Retinal pigment epithelial cell (primary cell): ENCODE data around the gene COG5.

Experiments
- DNase-seq: peaks from one replicate; pipeline ENCODE4 v3.0.0-alpha.2; 2010; ENCODE audit warnings: low read depth
- H3K4me3 ChIP-seq: 2 replicates; pipeline ENCODE4 v1.5.1; 2011; ENCODE audit warnings: mild to moderate bottlenecking, low read length, control low read depth, moderate library complexity
- TF ChIP-seq, protein P1 (sequence below): conservative IDR thresholded peaks from 2 replicates; pipeline ENCODE4 v1.5.1; 2011; ENCODE audit warnings: low read depth, low read length, control low read depth, inconsistent platforms

The COG5 gene

GRCh38 chr7:107600816-107601215 is 37.1 kb upstream of the COG5 start:
- DNase-seq = no peak
- H3K4me3 ChIP-seq = no peak overlapping the region
- TF ChIP-seq, protein P1, sequence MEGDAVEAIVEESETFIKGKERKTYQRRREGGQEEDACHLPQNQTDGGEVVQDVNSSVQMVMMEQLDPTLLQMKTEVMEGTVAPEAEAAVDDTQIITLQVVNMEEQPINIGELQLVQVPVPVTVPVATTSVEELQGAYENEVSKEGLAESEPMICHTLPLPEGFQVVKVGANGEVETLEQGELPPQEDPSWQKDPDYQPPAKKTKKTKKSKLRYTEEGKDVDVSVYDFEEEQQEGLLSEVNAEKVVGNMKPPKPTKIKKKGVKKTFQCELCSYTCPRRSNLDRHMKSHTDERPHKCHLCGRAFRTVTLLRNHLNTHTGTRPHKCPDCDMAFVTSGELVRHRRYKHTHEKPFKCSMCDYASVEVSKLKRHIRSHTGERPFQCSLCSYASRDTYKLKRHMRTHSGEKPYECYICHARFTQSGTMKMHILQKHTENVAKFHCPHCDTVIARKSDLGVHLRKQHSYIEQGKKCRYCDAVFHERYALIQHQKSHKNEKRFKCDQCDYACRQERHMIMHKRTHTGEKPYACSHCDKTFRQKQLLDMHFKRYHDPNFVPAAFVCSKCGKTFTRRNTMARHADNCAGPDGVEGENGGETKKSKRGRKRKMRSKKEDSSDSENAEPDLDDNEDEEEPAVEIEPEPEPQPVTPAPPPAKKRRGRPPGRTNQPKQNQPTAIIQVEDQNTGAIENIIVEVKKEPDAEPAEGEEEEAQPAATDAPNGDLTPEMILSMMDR = no peak

DNA sequence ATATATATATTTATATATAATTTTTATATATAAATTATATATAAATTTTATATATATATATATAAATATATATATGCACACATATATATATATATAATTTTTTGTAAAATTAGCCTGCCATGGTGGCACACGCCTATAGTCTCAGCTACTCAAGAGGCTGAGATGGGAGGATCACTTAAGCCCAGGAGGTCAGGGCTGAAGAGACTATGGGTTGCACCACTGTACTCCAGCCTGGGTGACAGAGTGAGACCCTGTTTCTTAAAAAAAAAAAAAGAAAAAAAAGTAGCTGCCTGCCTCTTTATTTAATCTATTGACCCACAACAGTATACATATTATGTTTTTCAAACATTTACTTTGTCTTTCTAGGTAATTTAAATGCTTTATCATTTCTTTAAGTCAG is 35.5 kb upstream of the COG5 start:
- H3K4me3 ChIP-seq = no peak overlapping the region
- DNase-seq = no peak
- TF ChIP-seq, protein P1 = no peak

DNA sequence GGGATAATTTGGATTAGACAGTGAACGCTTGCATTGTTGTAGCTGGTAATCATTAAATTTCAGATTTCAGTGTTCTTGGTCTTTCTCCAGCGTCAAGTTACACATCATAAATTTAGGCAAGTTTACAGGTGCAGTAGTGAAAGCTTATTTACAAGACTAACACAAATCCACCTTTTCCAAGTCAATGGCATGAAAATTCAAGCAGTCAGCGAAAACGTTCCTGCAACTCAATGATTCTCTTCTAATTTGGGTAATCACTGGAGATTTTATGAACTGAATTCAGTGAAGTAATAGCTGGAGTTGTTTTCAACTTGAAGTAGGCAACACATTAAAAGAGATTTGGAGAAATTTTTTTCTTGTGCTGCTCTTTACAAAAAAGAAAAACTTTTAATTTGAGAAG is 34.2 kb upstream of the COG5 start:
- TF ChIP-seq, protein P1 = no peak
- H3K4me3 ChIP-seq = no peak overlapping the region
- no peak for DNase-seq

- no peak overlapping the region for H3K4me3 ChIP-seq
- no peak for DNase-seq
- TF ChIP-seq, protein P1 = no peak
These were observed 33.8 kb upstream of the COG5 start for GRCh38 chr7:107597582-107597916.

DNA sequence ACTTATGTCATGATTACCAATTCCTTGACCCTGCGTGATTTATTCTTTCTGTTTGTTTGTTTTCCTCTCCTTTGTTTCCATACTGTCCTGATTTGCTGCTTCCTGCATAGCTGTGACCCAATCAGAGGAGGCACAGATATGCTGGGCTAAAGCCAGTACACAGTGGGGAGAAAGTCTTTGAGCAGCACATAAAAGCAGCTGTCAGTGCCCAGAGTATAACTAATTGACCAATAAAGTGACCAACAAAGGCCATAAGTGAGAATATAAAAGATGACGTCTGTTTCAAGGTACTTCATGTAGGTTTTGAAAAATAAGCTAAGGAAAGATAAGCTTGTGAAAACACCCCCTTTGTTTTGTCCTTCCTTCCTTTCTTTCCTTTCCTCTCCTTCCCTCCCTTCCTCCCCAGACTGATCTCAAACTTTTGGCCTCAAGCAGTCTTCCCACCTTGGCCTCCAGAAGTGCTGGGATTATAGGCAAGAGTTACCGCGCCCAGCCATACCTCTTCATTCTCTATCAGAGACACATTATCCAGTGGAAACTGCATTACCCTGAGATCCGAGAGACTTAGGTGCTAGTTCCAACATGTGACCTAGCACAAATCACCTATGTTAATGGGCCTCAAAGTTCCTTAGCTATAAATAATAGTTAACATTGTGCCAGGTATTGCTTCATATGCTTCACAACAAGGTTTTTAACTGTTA is 33.3 kb upstream of the COG5 start:
- DNase-seq = no peak
- H3K4me3 ChIP-seq = no peak overlapping the region
- TF ChIP-seq, protein P1 = no peak

GRCh38 chr7:107594961-107595737 is 31.4 kb upstream of the COG5 start:
- TF ChIP-seq, protein P1 = no peak
- DNase-seq = no peak
- H3K4me3 ChIP-seq = no peak overlapping the region

DNA sequence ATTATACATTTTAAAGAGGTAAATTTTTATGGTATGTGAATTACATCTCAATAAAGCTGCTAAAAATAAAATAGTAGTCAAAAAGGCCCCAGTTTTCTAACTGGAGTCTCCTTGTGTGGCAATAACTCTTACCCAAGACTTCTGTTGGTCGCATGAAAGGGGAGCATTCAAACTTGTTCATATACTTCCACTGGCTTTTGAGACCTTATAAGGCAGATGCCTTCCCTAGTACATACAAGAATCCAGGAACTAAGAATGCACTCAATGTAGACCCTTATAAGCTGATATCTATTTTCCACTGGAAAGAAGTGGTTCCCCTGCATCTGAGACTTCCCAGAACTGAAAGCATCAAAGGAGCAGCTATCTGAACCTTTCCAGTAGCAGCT is 29.3 kb upstream of the COG5 start:
- TF ChIP-seq, protein P1 = no peak
- no peak for DNase-seq
- no peak overlapping the region for H3K4me3 ChIP-seq
